HAP-1 (cell line): ENCODE results near the gene OR2V1.
A peak's percentile ranks its signal among the peaks of the same experiment; 100 is the strongest.
"Not testable (repeated sequence)": the region's sequence is repeated elsewhere in the genome, so short reads cannot be mapped to it uniquely, and the experiment has no call there.

Experiments used
- DNase-seq, 2 experiments: peaks; one replicate each; pipeline ENCODE4 v3.0.0-alpha.2; 2016 to 2020; ENCODE audit warnings: low spot score in 2 of 2
- H3K27me3 ChIP-seq: fragments of 250-450 bp; sonication (Bioruptor Pico); 2 replicates; pipeline ENCODE4 v1.5.1; 2020; ENCODE audit warnings: low read depth, mild to moderate bottlenecking, moderate library complexity
- H3K36me3 ChIP-seq: fragments of 250-450 bp; sonication (Bioruptor Pico); replicated peaks from 2 replicates; pipeline ENCODE4 v1.5.1; 2020; ENCODE audit warnings: mild to moderate bottlenecking
- H3K4me1 ChIP-seq: fragments of 250-450 bp; sonication (Bioruptor Pico); 2 replicates; pipeline ENCODE4 v1.5.1; 2020; ENCODE audit warnings: mild to moderate bottlenecking
- H3K4me3 ChIP-seq: fragments of 250-450 bp; sonication (Bioruptor Pico); 2 replicates; pipeline ENCODE4 v1.5.1; 2020; ENCODE audit warnings: mild to moderate bottlenecking, moderate library complexity
- H3K9me3 ChIP-seq: fragments of 250-450 bp; sonication (Bioruptor Pico); 2 replicates; pipeline ENCODE4 v1.5.1; 2020; ENCODE audit warnings: mild to moderate bottlenecking, moderate library complexity
- in situ Hi-C: fragments of 300-500 bp; cut with MboI; formaldehyde crosslinking; loops from 3 replicates; pipeline ENCODE4 v1.14.3; 2020; ENCODE audit warnings: low sequenced_read_pairs, inconsistent platforms, mixed read lengths

OR2V1 gene

GRCh38 chr5:181112476-181112875 is 18.5 kb downstream of the OR2V1 start:
- Histone ChIP-seq H3K4me1 (no peaks in the 10 kb centered on the region), H3K36me3 (no peaks in the 10 kb centered on the region), H3K9me3 (no peaks in the 10 kb centered on the region), H3K27me3 (no peaks in the 10 kb centered on the region; the same call in 1 of the 2 replicates), H3K4me3 (no peak overlapping the region)
- no peak for DNase-seq
- in situ Hi-C loops = no loop called here

DNA sequence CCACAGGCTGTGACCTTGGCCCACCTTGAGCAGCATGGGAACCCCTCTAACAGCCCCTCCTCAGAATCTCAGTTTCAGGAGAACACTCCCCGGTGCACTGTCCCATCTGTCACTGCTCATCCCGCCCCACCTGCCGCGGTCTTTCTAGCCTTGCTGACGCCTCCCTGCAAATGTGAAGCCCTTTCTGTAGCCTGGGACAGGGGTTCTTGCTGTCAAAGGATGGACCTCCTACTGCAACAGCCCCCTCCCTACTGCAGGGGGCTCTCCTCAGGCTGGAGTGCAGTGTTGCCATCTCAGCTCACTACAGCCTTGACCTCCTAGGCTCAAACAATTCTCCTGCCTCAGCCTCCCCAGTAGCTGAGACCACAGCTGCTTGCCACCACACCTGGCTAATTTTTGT is 20.0 kb downstream of the OR2V1 start:
- no peaks in the 10 kb centered on the region for H3K4me1 ChIP-seq
- H3K9me3 ChIP-seq = no peaks in the 10 kb centered on the region
- DNase-seq = no peak
- no peaks in the 10 kb centered on the region for H3K36me3 ChIP-seq
- H3K4me3 ChIP-seq = no peak overlapping the region
- no peaks in the 10 kb centered on the region; the same call in 1 of the 2 replicates for H3K27me3 ChIP-seq
- in situ Hi-C loops = no loop called here

GRCh38 chr5:181109489-181110013 is 21.4 kb downstream of the OR2V1 start:
- no peak for DNase-seq
- in situ Hi-C loops = no loop called here
- Histone ChIP-seq H3K4me3 (no peak overlapping the region), H3K27me3 (no peaks in the 10 kb centered on the region; the same call in 1 of the 2 replicates), H3K36me3 (no peaks in the 10 kb centered on the region), H3K9me3 (no peaks in the 10 kb centered on the region), H3K4me1 (no peaks in the 10 kb centered on the region)

DNA sequence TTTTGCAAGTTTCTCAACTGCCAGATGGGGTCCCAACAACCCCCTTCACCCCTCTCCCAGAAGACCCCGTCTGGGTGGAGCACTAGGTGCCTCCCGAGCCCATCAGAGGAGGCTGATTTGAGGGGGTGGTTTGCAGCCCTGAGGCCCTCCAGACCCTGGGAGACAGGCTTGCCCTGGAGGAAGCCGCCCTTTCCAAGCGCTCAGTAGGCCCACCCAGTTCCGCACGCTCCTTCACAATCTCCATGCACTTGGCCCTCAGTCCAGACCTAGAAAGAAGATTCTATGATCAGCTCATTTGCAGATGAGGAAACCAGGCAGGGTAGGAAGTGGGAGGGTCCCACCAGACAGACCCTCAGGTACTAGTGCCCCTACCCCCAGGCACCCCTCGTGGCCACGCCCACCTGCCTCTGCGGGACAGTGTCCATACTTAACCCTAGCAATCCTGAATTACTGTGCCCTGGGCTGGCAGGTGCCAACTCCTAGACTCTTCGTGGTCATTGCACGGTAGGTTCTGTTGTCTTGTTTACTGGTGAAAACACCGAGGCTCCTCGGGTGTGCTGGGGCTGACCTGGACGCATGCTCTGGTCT is 22.3 kb downstream of the OR2V1 start:
- Histone ChIP-seq H3K9me3 (no peaks in the 10 kb centered on the region), H3K27me3 (no peaks in the 10 kb centered on the region; the same call in 1 of the 2 replicates), H3K4me1 (no peaks in the 10 kb centered on the region), H3K4me3 (no peak overlapping the region), H3K36me3 (no peaks in the 10 kb centered on the region)
- no peak for DNase-seq
- in situ Hi-C loops = no loop called here

DNA sequence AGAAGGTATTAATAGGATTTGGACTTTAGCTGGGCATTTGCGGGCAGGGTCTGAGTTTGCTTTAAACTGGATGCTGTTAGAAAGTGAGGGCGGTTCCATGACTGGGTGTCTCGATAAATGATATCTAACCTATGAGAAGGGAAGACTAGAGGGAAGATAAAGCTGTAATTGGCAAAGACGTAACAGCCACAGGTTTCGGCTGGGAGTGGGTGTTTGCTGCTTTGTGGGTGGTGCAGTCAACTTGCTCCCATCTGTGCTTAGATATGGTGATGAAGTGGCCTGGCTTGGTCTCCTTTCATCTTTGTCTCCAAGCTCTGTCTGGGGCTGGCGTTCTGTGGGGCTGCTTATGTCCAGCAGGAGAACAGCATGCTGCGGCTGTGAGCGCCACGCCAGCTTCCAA is 23.3 kb downstream of the OR2V1 start:
- H3K4me1 ChIP-seq = no peaks in the 10 kb centered on the region
- no peaks in the 10 kb centered on the region for H3K9me3 ChIP-seq
- in situ Hi-C loops = no loop called here
- no peaks in the 10 kb centered on the region for H3K36me3 ChIP-seq
- no peaks in the 10 kb centered on the region; the same call in 1 of the 2 replicates for H3K27me3 ChIP-seq
- H3K4me3 ChIP-seq = no peak overlapping the region
- DNase-seq = no peak

DNA sequence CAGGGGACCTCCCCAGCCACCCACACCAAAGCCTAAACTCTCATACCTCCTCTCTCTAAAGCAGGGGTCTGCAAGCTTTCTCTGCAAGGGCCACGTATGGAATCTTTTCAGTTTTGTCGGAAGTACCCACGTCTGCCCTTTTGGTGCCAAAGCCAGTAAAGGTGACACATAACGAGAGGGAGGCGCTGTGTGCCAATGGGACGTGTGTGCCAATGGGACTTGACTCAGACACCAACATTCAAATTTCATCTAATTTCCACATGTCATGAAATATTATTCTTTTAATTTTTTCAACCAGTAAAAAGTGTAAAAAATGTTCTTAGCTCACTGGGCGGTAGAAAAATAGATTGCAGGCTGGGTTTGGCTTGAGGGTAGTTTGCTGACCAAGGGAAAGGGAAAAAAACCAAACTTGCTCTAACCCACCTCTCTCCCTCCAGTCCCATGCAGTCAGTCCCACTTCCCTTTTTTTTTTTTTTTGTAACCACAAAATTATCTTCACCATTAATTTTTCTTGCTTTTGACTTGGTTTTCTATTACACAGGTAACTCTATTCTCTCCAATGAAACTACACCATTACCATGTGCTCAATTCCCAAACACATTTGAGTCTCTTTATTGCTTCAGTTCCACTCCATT is 25.5 kb downstream of the OR2V1 start:
- no peak for DNase-seq
- no peaks in the 10 kb centered on the region for H3K9me3 ChIP-seq
- no peaks in the 10 kb centered on the region for H3K4me1 ChIP-seq
- no peaks in the 10 kb centered on the region for H3K36me3 ChIP-seq
- no peaks in the 10 kb centered on the region for H3K27me3 ChIP-seq
- H3K4me3 ChIP-seq = no peak overlapping the region
- in situ Hi-C loops = no loop called here

- H3K4me3 ChIP-seq, H3K4me1 ChIP-seq, DNase-seq, H3K27me3 ChIP-seq, in situ Hi-C loops, H3K36me3 ChIP-seq, H3K9me3 ChIP-seq: not testable (repeated sequence)
Observed at GRCh38 chr5:181104606-181105390, 26.2 kb downstream of the OR2V1 start.

DNA sequence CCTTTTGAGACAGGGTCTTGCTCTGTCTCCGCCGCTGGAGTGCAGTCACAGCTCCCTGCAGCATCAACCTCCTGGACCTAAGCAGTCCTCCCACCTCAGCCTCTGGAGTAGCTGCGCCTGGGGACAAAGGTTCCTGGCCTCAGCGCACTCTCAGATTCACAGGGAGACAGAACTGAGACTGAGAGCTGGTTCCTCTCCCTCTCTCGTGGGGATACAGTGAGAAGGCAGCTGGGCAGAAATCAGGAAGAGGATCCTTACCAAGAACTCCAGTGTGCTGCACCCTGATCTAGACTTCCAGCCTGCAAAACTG is 26.8 kb downstream of the OR2V1 start:
- H3K27me3 ChIP-seq, H3K36me3 ChIP-seq, in situ Hi-C loops, H3K4me3 ChIP-seq, H3K4me1 ChIP-seq, DNase-seq, H3K9me3 ChIP-seq: not testable (repeated sequence)

GRCh38 chr5:181101930-181102674 is 28.9 kb downstream of the OR2V1 start:
- in situ Hi-C loops, H3K4me1 ChIP-seq, H3K9me3 ChIP-seq, H3K4me3 ChIP-seq, DNase-seq, H3K27me3 ChIP-seq, H3K36me3 ChIP-seq: not testable (repeated sequence)

DNA sequence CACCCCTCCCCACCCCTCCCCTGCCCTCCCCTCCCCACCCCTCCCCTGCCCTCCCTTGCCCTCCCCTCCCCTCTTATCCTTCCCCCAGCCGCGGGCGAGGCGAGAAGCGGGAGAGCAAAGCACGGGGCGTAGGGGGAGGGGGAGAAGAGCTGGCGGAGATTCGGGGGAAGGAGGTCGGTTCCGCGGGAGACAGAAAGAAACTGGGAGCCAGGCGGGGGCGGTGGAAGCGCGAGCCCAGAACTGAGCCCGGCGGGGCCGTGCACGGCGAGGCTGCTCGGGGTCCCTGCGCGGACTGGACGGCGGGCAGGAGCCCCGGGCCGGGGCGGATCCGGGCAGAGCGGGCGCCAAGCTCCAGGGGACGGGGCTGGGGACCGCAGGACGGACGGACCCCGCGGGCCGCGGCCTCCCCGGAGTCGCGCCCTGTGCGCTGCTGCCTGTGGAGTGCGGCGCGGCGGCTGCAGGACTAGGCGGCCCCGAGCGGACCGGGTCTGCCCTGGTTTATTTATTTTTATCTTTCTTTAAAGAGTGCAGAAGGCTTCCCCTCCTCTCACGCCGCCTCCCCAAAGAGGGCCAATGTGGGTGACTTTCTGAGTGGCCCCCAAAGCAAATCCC is 29.8 kb downstream of the OR2V1 start:
- H3K27me3 ChIP-seq, H3K4me3 ChIP-seq, H3K36me3 ChIP-seq, H3K4me1 ChIP-seq, in situ Hi-C loops, H3K9me3 ChIP-seq: not testable (repeated sequence)
- peak in 1 of 2 experiments; percentile 38 for DNase-seq

GRCh38 chr5:181100121-181100875 is 30.7 kb downstream of the OR2V1 start:
- Histone ChIP-seq H3K4me3 (no peak overlapping the region), H3K27me3 (no peaks in the 10 kb centered on the region), H3K4me1 (no peaks in the 10 kb centered on the region), H3K9me3 (no peaks in the 10 kb centered on the region), H3K36me3 (no peaks in the 10 kb centered on the region)
- no peak for DNase-seq
- in situ Hi-C loops = no loop called here

DNA sequence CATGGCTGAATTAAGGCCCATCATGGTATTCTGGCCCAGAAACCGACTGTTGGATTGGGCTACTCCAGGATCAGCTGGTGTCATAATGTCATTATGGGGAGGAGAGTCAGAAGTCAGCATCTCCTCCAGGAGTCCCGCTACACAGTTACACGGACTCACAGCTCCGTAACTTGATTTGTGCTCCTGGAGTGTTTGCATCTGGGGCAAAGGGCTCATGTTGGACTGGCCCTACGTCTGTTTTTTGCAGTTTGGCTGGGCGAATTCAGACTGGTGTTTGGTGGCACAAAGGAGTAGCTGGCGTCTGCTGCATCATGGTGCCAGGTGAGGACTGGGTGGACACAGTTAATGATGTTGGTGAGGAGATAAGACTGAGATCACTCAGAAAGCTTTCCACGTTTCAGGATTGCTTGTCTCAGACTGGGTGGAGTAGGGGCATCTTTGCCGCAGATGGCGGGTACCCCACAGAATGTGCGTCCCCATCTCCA is 31.3 kb downstream of the OR2V1 start:
- no peaks in the 10 kb centered on the region for H3K36me3 ChIP-seq
- no peak for DNase-seq
- H3K4me1 ChIP-seq = no peaks in the 10 kb centered on the region
- H3K9me3 ChIP-seq = no peaks in the 10 kb centered on the region
- no peak overlapping the region for H3K4me3 ChIP-seq
- in situ Hi-C loops = no loop called here
- no peaks in the 10 kb centered on the region for H3K27me3 ChIP-seq
